SH-SY5Y (cell line): ENCODE data around the gene DIP2C.

Experiments
- GATA2 ChIP-seq: IDR thresholded peaks from 2 replicates; pipeline ENCODE4 v1.6.1; 2011; ENCODE audit warnings: mild to moderate bottlenecking, low read depth, low read length
- GATA3 ChIP-seq: IDR thresholded peaks from 2 replicates; pipeline ENCODE4 v1.6.1; 2011; ENCODE audit warnings: low read depth, mild to moderate bottlenecking, low read length, moderate library complexity

Gene DIP2C

GRCh38 chr10:635088-635861, 54.2 kb downstream of the DIP2C start:
- no peak for TF ChIP-seq GATA2
- TF ChIP-seq GATA3: no peak

- no peak for TF ChIP-seq GATA2
- TF ChIP-seq GATA3: no peak
These were observed 55.2 kb downstream of the DIP2C start for GRCh38 chr10:634256-634655.

- no peak for TF ChIP-seq GATA2
- TF ChIP-seq GATA3: no peak
These were observed 55.9 kb downstream of the DIP2C start for GRCh38 chr10:633279-634245.

- TF ChIP-seq GATA2 (no peak), GATA3 (no peak)
These were observed 58.2 kb downstream of the DIP2C start for GRCh38 chr10:631266-631665.

GRCh38 chr10:630581-631073, 58.8 kb downstream of the DIP2C start:
- TF ChIP-seq GATA2: no peak
- no peak for TF ChIP-seq GATA3

- TF ChIP-seq GATA2 (no peak), GATA3 (no peak)
These were observed 60.1 kb downstream of the DIP2C start for GRCh38 chr10:629186-629998.

- TF ChIP-seq GATA3 (no peak), GATA2 (no peak)
These were observed 61.0 kb downstream of the DIP2C start for GRCh38 chr10:628386-629045.

- TF ChIP-seq GATA2: no peak
- no peak for TF ChIP-seq GATA3
These were observed 62.2 kb downstream of the DIP2C start for GRCh38 chr10:627032-627992.

- TF ChIP-seq GATA2 (no peak), GATA3 (no peak)
These were observed 63.4 kb downstream of the DIP2C start for GRCh38 chr10:625751-626711.

- TF ChIP-seq GATA3: no peak
- TF ChIP-seq GATA2: no peak
These were observed 64.2 kb downstream of the DIP2C start for GRCh38 chr10:625333-625696.

- TF ChIP-seq GATA2: no peak
- no peak for TF ChIP-seq GATA3
These were observed 64.7 kb downstream of the DIP2C start for GRCh38 chr10:624605-625332.

- no peak for TF ChIP-seq GATA2
- TF ChIP-seq GATA3: no peak
These were observed 65.2 kb downstream of the DIP2C start for GRCh38 chr10:624312-624604.
